Right lung (tissue), 5 donors: ENCODE measurements around the gene ASXL3. TPM values are rescaled to one million over a fixed set of nuclear protein-coding genes. Genes with fewer than 3 reads are reported as not detected.

Experiments
- DNase-seq, 2 donors: peaks; one replicate each; pipeline ENCODE4 v3.0.0-alpha.2; 2013
- polyA plus RNA-seq, 5 donors: library from polyadenylated mRNA; unstranded; fragments of 120-200 nt; gene quantifications; one replicate each; pipeline versions ENCODE4 v1.2.1 to v1.2.3, GENCODE V29; 2013; ENCODE audit warnings: inconsistent platforms in 1 of 5, low replicate concordance in 1 of 5; ENCODE audit not compliant: insufficient read length in 5 of 5, insufficient read depth in 1 of 5

Gene ASXL3
- polyA plus RNA-seq, 5 donors, result 5.6 to 11.7 (median 10.1) TPM

DNA sequence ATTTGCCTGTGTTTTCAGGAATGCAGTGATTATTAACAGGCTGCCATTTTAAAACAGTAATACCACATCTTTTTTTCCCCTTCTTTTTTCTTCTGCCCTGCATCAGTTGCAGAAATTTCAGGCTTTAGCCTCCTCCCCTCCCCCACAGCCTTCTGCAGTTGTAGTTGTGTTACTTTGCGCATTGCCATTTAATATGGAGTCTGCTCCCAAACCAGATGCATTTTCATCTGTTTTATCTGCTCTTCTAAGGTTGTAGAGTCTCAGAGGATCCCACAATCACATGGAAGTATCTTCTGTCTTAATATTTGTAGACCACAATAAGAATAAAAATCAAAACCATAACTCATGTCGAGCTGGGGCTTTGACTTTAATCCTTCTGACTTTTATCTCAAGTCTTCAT, 3.8 kb downstream of the ASXL3 start:
- DNase-seq, result no peak

DNA sequence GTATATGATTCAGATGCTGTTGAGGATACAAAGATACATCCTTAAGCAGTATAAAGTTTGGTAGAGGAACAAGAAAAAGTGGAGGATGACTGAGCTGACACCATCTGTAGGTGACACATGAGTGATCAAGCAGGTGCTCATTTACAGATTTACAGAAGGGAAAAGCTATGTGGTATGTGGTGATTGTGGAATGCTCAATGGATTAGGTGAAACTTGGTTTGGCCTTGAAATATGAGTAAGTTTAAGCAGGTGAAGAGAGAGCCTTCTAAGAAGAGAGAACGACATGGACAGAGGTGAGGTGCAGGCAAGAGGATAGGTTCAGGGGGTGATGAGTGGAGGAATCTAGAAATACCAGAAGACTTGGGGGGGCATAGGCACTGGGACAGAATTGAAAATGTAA, 5.9 kb downstream of the ASXL3 start:
- no peak for DNase-seq

DNA sequence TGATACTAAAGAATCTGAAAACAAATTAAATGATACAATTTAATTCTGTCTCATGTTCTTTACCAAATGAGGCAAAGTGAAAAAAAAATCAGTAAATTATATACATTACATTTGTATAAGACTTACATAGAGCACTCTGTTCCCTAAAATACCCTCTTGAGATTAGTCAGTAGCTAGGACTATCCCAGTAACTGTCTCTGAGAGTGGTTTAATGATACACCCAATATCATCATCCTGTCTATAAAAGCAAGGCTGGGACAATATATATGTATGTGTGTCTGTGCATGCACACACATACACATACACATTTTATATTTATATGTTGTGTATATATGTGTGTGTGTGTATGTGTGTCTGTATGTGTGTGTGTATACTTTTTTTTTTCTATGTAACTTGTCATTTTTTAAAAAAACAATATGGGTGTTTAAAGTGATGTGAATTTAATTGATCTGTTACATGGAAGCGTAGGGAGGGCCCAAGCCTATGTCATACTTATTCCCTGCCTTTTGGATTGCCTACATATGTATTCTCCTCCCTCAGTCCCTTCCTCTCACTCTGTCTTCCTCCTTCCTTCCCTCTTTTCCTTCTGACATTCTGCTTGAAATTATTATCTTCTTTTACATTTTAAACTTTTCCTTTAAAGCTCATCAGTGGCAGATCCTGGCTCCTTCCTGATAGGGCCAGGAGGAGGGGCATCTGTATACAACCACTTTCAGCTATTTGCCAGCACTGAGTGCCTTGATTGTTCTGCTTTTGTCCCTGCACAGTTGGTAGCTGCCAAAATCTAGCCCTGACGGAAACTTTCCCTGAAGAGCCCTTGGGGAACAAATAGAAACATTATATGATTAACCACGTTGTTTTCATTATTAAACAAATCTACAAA, 6.8 kb downstream of the ASXL3 start:
- DNase-seq, result no peak

DNA sequence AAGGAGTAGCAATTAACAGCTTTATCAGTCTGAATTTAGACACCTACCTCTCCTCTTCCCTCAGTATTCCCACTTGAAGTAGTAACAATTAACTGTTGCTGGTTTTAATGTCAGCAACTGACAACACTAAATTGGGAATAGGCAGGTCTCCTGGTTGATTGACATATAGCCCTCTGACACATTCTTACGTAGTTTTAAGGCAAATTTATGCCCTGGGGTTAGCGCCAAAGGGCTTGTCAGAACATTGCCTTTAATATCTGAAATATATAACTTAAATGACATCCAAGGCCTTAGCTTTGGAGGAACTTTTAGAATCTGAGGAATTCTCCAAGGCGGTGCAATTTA, 7.4 kb downstream of the ASXL3 start:
- no peak for DNase-seq

DNA sequence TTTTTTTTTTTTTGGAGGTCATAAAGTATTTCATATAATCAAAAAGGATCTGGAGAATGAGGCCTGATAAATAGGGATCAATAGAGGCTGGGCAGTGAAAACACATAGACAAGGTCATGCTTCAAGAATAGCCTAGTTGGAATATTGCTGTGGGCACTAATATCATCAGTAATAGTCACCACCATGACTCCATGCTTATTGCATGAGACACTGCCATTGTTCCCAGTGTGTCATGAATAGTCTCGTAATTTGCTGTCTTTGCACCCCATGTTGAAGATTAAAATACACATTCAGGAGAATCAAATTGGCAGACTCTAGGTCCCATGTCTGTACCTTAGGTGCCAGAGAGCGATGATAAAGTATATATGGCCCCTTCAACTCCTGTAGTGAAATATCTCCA, 10.3 kb downstream of the ASXL3 start:
- no peak for DNase-seq

DNA sequence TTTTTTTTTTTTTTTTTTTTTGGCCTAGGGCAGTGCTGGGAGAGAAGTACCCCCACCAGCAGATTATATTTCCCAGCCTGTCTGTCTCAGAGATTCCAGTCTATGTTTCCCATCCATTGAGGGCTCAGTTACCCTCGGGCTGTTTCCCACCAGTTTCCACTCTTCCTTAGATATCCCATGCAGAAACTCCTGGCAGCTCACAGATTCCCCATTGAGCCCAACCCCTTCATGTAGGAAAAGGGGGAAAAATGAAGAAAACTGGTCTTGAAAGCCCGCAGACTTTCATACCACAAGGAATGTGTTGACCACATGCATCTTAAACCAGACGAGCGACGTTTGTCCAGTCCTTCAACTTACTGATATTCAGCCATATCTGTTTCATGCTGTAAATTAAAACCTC, 15.2 kb downstream of the ASXL3 start:
- no peak for DNase-seq

DNA sequence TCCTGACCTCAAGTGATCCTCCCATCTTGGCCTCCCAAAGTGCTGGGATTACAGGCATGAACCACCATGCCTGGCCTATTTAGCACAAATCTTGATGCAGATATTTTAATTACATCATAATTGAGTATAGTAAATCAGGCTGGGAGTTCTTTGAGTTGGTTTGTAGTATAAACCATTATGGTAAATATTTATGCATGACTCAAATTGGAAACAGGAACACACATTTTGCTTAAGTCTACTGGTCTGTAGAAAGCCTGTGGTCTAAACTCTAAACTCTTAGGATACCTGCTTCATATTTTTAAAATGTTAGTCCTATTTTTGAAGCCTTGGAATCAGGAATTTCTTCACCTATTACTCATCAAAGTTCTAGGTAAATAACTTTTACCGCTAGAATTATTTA, 16.8 kb downstream of the ASXL3 start:
- DNase-seq, result no peak

DNA sequence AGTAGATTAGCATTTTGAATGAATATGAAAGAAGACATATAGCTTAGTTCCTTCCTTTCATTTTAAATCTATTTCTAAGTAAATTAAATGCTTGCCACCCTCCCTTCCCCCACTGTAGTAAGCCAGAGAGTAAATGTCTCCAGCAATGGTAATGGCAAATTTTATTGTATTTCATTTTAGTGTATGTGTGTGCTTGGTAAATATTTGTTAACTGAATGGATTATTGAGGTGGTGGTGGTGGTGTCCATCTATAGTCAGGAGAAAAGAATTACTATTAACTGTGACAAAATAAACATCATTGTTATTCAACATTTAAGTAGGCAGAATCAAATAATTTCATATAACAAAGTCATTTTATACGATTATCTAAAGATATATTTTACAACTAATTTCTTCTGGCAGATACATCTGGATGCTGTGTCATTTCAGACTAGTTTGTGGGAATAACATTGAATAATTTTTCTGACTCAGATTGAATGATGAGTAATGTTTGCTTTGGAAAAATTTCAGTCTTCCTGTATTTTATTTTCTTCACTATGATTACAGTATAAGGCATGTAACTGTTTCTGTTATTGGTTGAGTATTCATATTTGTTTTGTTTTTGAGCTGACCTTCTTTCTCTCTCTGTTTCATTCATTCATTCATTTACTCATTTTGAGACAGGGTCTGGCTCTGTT, 18.3 kb downstream of the ASXL3 start:
- DNase-seq, result no peak

DNA sequence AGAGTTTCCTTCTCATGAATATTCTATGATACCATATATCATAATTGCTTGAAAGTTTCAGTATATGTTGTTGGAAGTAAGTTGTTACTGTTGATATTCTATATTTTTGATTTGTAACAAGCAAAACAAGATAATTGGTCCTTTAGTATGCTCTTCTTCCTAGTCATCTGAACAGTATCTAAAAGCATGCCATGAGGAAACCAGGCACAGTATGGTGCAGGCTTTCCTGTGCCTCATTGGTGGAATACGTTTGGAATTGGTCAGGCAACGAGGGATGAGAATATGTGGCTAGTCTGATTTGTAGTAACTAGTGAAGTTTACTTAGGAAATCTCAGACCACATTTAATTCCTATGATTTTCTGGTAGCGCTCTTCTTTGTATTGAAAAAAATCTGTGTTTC, 22.8 kb downstream of the ASXL3 start:
- no peak for DNase-seq

DNA sequence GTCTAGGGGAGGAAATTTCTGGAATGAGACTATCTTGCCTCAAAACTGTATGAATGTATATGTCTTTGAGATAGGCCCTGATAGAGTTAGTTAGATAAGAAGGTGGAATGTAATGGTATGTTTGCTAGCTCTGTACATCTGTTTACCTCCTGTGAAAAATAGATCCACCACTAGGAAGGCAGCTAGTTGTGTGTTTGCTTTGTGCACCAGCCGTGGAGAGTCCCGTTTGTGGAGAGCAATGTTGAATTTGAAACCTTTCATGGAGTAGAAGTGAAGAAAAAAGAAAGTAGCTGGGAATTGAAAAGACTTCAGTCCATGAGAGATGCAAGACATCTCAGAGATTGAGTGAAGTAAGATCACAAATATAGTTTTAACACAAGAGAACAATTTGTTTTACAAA, 25.4 kb downstream of the ASXL3 start:
- DNase-seq, result no peak

DNA sequence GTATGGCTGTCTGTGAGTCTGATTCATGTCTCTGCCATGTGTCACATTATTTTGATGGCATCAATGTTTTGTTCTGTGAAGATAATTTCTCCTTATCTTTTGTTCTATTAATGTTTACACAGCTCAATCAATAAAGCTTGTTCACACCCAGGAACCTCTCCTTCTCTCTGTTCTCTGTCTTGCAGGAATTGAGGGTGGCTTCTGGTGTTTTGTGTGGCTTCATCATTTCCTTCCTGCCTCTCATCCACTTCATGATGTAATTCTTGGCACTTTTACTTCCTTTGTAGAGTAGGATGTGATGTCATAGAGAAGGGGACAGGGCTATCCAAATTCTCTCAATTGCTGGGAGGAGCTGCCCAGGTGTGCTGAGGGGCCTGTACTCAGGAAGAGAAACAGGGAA, 27.2 kb downstream of the ASXL3 start:
- no peak for DNase-seq

DNA sequence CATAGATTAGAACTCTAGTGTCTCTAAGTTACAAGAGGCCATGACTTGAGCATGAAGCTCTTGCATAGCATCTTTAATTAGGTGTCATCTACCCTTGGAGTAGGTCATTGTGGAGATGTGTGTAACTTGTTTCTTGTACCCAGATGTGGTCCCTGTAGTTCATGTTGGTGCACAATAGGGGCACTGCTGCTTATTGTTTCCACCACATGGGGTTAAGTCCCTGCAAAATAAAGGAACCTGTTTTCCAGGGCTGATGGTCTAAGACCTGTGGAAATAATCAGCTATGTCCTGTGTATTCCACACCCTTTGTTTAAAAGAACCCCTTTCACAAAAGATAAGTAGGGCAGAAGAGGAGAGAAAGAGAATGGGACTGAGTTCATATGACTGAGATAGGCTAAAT, 28.6 kb downstream of the ASXL3 start:
- DNase-seq, result no peak

DNA sequence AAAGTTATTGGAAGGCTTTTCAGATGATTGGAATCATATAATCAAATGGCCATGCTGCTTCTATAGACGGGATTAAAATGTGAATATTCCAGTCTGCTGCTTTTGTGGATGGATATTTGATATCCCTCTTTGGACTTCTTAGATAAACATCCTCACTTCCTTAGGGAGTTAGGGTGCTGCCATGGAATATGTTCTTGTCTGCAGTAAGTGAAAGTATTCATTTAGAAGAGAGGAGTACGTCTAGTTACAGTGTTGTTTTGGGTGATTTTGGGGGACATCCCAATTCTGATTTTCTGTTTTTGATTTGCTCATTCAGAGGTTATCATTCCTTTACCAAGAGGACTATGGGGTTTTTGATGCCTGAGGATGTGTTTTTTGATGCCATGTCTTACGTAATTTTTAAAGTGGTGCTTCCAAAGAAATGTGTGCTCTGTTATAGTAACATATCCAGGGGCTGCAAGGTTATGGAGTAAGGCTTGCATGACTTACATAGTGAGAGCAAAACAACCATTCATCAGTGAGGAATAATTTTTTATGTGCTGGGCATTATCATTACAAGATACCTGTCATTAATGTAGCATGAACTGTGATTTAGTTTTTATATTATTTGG, 33.6 kb downstream of the ASXL3 start:
- no peak for DNase-seq

DNA sequence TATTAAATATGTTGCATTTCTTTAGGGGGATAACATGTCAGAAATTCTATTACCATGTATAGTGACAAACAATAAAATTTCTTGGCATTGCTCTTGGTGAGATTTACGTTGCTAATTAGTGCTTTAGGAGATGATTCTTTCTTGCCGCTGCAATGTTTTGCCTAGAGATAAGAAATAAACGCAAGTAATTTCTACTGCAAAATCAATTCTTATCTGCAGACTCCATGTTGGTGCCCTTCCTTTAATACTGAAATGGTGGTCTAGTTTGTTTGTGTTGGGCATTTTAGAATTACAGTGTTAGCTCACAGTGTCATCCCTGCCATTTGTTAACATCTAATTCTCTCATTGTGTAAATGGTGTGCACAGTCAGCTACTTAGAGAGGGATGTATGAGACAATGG, 34.6 kb downstream of the ASXL3 start:
- no peak for DNase-seq

DNA sequence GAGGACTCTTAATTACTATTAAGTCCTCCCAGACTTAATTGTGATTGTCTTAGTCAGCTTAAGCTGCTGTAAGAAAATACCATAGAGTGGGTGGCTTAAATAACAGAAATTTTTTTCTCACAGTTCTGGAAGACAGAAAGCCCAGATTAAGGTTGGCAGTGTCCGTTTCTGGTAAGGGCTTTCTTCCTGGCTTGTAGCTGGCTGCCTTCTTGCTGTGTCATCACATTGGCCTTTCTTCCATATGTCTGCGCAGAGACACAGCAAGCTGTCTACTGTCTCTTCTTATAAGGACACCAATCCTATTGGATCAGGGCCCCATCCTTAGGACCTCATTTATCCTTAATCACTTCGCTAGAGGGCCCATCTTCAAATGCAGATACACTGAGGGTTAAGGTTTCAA, 38.5 kb downstream of the ASXL3 start:
- no peak for DNase-seq

DNA sequence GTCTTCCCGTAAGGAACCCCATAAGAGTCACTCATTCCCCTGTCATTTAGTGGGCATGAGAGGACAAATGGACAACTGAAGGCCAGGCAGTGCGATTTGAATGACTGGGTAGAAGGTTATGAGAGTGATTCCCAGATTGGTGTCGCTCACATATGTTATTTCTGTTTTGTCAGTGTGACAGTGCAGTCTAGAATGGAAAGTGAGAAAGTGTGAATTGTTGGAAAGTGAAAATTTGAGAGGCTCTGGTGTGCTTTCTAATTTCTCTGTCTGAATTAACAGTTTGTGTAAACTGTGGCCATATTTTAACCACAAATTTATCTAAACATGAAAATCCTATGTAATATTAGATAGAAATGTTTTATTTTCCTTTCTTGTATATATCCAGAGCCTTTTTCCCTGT, 49.1 kb downstream of the ASXL3 start:
- no peak for DNase-seq

DNA sequence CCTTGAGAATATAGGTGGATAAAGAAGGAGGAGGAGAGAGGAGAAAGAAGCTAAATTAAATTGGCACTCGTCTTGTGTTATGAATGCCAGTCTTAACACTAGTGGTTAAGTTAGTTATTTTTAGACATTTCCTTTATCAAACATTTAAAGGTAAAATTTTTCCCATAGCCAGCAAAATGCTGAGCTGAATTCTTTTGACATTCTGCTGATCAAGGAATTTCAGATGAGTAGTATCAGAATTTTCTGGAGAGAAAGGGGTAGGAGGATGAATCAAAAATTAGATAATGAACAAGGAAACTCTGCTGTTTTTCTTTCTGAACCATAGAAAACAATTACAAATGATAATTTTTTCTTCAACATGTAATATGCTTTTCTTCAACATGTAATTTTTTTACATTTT, 52.5 kb downstream of the ASXL3 start:
- DNase-seq, result no peak

DNA sequence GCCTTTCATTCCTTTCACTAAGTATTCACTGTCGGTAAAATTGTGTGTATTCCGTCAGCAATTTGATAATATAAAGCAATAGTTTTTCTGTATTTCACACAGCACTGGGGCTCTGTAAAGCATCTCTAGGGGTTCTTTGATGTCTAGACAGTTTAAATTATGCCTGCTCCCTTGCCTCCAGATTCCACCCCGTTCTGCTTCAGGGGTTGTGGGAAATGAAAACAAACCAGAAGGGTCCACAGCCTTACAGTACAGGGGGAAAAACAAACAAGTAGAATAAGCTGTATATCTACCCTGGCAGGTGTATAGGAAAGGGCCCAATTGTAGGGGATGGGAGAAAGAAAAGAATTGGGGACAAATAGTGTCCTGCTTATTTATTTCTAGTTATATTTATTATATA, 63.1 kb downstream of the ASXL3 start:
- DNase-seq, result no peak

DNA sequence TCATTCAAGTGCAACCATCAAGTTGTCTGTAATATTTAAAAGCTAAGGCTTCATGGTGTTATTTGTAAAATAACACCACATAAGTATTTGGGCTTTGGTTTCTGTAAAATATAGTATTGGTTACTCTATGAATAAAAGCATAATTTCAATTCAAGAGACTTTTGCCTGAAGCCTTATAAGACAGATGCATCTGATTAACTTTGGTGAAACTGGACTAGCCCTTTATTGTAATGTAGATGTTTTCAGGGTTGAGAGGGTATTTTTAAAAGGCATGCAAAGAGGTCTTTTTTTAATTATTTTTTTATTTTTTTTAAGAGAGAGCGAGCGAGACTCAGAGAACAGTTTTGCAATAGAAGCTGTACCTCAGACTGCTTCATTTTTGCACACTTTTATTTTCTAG, 66.5 kb downstream of the ASXL3 start:
- no peak for DNase-seq

DNA sequence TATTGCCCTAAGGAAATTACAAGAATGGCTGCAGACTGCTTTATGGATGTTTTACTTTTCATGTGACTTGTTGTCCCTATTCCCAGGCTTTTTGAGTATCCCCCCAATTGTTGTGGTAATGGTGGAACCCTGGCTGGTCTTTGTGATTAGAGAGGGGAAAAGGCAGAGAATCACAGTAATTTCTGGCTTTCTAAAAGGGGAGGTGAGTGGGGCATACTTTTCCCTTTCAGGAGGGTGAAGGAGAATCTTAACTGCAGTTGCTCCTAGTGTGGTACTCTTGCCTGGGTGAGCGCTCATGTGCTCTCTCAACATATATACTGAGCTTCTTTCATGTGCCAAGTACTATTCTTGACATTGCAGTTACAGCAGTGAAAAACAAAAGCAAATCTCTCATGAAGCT, 69.3 kb downstream of the ASXL3 start:
- DNase-seq, result no peak

DNA sequence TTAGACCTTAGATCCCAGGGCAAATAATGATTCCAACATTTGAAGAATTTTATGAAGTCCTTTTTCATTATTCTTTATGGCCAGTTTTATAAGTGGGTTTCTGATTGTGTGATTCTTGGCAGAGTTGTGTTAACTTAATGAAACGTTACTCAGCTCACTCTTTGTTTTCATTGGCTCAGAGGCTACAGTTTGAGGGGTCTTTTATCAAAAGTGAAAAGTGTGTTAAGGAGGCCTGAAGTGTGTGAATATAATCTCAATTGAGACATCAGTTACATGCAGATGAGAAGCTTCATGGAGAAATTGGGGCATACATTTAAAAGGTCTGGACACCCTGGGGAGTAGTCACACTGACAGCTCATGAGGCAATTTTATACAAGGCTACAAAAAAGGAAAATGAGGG, 74.6 kb downstream of the ASXL3 start:
- DNase-seq, result no peak

DNA sequence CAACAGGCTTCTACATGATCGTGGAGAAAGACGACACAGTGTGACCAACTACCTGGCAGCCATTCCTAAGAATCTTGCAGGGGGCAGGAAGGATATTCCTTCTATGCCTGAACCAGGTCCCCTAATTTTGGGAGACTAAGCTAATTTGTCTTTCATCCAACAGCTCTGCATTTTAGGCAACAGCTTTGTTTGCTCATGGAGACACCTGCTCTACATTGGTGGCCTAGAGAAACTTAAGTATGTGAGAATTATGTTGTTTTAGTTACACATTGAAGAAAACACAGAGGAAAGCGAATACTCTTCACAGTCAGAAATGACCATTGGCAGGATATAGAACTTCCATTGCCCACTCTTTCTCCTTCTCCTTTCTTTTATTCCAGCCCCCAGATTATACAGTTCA, 75.2 kb downstream of the ASXL3 start:
- no peak for DNase-seq

DNA sequence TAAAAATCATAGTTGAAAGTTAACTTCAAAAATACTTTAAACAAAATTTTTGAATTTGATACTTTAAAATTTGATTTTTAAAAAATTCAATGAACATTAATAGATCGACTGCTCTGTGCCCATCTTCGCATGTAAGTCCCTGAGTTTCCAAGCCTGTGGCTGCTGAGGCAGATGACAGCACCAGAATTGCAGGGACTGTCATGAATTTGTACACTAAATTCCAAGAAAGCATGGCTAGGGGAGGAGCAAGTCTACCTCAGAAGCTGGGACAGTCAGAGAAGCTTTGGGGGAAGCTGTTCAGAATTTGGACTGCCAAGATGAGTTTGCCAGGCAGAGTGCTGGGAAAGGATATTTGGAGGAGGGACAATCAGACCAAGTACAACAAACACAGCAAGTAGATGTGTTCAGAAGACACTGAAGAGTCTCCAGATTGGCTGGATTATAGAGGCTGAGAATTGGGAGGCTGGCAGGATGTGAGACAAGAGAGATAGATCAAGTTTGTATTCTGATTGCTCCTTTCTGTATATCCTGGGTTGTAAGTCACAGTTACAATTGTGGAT, 79.0 kb downstream of the ASXL3 start:
- no peak for DNase-seq
